ENCODE data around the gene SUN1.
A peak's percentile ranks its signal among the peaks of the same experiment; 100 is the strongest.

SUN1 gene

GRCh38 chr7:784971-785370 lies 47.3 kb upstream of the SUN1 start:
- TF ChIP-seq CTCF (IDR thresholded peaks at IDR 0.05; ENCODE audit: low read depth, low read length) (no peak), EZH2phosphoT487 (IDR thresholded peaks at IDR 0.05; ENCODE audit: low read depth) (no peak)
- H3K79me2 ChIP-seq (ENCODE audit: low read length) = no peaks in the 10 kb centered on the region
- no peaks in the 10 kb centered on the region for H3K4me1 ChIP-seq (ENCODE audit: low read length)
- H3K36me3 ChIP-seq (replicated peaks; ENCODE audit: low read depth, low read length) = peaks cover 11% of the 10 kb centered on the region
- no peak overlapping the region for H3K4me3 ChIP-seq (ENCODE audit: low read length)
- no peak overlapping the region for H3K4me2 ChIP-seq (ENCODE audit: low read length)
- no peak overlapping the region for H2AFZ ChIP-seq (ENCODE audit: low read depth, low read length)
- no peak overlapping the region for H3K9ac ChIP-seq (ENCODE audit: low read length)
- H3K9me3 ChIP-seq (ENCODE audit: insufficient read depth, low read length) = no peaks in the 10 kb centered on the region
- H3K27ac ChIP-seq (ENCODE audit: low read length) = no peak overlapping the region
- H3K27me3 ChIP-seq (ENCODE audit: low read depth, low read length) = no peaks in the 10 kb centered on the region
- H4K20me1 ChIP-seq (ENCODE audit: insufficient read depth, low read length) = no peaks in the 10 kb centered on the region

- no peaks in the 10 kb centered on the region for H3K79me2 ChIP-seq (ENCODE audit: low read length)
- H3K4me2 ChIP-seq (ENCODE audit: low read length) = no peak overlapping the region
- H3K27ac ChIP-seq (ENCODE audit: low read length) = no peak overlapping the region
- H3K4me3 ChIP-seq (ENCODE audit: low read length) = no peak overlapping the region
- no peaks in the 10 kb centered on the region for H3K4me1 ChIP-seq (ENCODE audit: low read length)
- peaks cover 11% of the 10 kb centered on the region for H3K36me3 ChIP-seq (replicated peaks; ENCODE audit: low read depth, low read length)
- TF ChIP-seq EZH2phosphoT487 (IDR thresholded peaks at IDR 0.05; ENCODE audit: low read depth) (no peak), CTCF (IDR thresholded peaks at IDR 0.05; ENCODE audit: low read depth, low read length) (no peak)
- no peak overlapping the region for H2AFZ ChIP-seq (ENCODE audit: low read depth, low read length)
- no peaks in the 10 kb centered on the region for H3K27me3 ChIP-seq (ENCODE audit: low read depth, low read length)
- no peak overlapping the region for H3K9ac ChIP-seq (ENCODE audit: low read length)
- H3K9me3 ChIP-seq (ENCODE audit: insufficient read depth, low read length) = no peaks in the 10 kb centered on the region
- no peaks in the 10 kb centered on the region for H4K20me1 ChIP-seq (ENCODE audit: insufficient read depth, low read length)
These were observed 46.9 kb upstream of the SUN1 start for GRCh38 chr7:785416-785815.

GRCh38 chr7:786472-787255 lies 45.6 kb upstream of the SUN1 start:
- Histone ChIP-seq H3K36me3 (replicated peaks; ENCODE audit: low read depth, low read length) (peaks cover 11% of the 10 kb centered on the region), H2AFZ (ENCODE audit: low read depth, low read length) (no peak overlapping the region), H3K4me3 (ENCODE audit: low read length) (no peak overlapping the region), H3K4me1 (ENCODE audit: low read length) (no peaks in the 10 kb centered on the region), H4K20me1 (ENCODE audit: insufficient read depth, low read length) (no peaks in the 10 kb centered on the region), H3K9ac (ENCODE audit: low read length) (no peak overlapping the region), H3K27ac (ENCODE audit: low read length) (no peak overlapping the region), H3K27me3 (ENCODE audit: low read depth, low read length) (no peaks in the 10 kb centered on the region), H3K79me2 (ENCODE audit: low read length) (no peaks in the 10 kb centered on the region), H3K4me2 (ENCODE audit: low read length) (no peak overlapping the region), H3K9me3 (ENCODE audit: insufficient read depth, low read length) (no peaks in the 10 kb centered on the region)
- no peak for TF ChIP-seq EZH2phosphoT487 (IDR thresholded peaks at IDR 0.05; ENCODE audit: low read depth)
- peak; percentile 65 for TF ChIP-seq CTCF (IDR thresholded peaks at IDR 0.05; ENCODE audit: low read depth, low read length)

- peaks cover 11% of the 10 kb centered on the region for H3K36me3 ChIP-seq (replicated peaks; ENCODE audit: low read depth, low read length)
- H3K9me3 ChIP-seq (ENCODE audit: insufficient read depth, low read length) = no peaks in the 10 kb centered on the region
- TF ChIP-seq EZH2phosphoT487 (IDR thresholded peaks at IDR 0.05; ENCODE audit: low read depth) = no peak
- no peak for TF ChIP-seq CTCF (IDR thresholded peaks at IDR 0.05; ENCODE audit: low read depth, low read length)
- H3K27ac ChIP-seq (ENCODE audit: low read length) = no peak overlapping the region
- H3K79me2 ChIP-seq (ENCODE audit: low read length) = no peaks in the 10 kb centered on the region
- no peaks in the 10 kb centered on the region for H3K27me3 ChIP-seq (ENCODE audit: low read depth, low read length)
- H4K20me1 ChIP-seq (ENCODE audit: insufficient read depth, low read length) = no peaks in the 10 kb centered on the region
- H3K9ac ChIP-seq (ENCODE audit: low read length) = no peak overlapping the region
- no peaks in the 10 kb centered on the region for H3K4me1 ChIP-seq (ENCODE audit: low read length)
- H3K4me2 ChIP-seq (ENCODE audit: low read length) = no peak overlapping the region
- H3K4me3 ChIP-seq (ENCODE audit: low read length) = no peak overlapping the region
- no peak overlapping the region for H2AFZ ChIP-seq (ENCODE audit: low read depth, low read length)
These were observed 44.7 kb upstream of the SUN1 start for GRCh38 chr7:787332-788240.

All from OCI-LY3 (cell line).